GM18505 (cell line): Measurements from ENCODE around the gene NDUFS8.

ENCODE experiments used
- ATAC-seq: cut with Tn5 transposase; IDR thresholded peaks from one replicate; pipeline ENCODE4 v1.9.1; 2021; ENCODE audit not compliant: unreplicated experiment
- POLR2A ChIP-seq: IDR thresholded peaks from 4 replicates; pipeline ENCODE4 v1.6.1; 2011; ENCODE audit warnings: borderline replicate concordance; ENCODE audit not compliant: insufficient read depth, insufficient read length; ENCODE audit errors: extremely low read depth

Gene NDUFS8

DNA sequence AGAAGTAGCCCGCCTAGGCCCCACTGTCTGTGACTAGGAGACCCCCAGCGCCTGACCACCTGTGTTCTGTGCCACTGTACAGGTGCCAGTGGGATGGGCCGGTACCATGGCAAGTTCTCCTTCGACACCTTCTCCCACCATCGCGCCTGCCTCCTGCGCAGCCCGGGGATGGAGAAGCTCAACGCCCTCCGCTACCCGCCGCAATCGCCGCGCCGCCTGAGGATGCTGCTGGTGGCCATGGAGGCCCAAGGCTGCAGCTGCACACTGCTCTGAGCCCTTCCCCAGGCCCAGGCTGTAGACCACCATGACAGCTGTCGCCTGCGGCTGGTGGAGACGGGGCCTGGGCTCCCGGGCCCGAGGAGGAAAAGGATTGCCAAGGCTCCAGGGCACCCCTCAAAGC, 2.8 kb upstream of the NDUFS8 start:
- ATAC-seq, result no peak
- TF ChIP-seq POLR2A, result no peak

DNA sequence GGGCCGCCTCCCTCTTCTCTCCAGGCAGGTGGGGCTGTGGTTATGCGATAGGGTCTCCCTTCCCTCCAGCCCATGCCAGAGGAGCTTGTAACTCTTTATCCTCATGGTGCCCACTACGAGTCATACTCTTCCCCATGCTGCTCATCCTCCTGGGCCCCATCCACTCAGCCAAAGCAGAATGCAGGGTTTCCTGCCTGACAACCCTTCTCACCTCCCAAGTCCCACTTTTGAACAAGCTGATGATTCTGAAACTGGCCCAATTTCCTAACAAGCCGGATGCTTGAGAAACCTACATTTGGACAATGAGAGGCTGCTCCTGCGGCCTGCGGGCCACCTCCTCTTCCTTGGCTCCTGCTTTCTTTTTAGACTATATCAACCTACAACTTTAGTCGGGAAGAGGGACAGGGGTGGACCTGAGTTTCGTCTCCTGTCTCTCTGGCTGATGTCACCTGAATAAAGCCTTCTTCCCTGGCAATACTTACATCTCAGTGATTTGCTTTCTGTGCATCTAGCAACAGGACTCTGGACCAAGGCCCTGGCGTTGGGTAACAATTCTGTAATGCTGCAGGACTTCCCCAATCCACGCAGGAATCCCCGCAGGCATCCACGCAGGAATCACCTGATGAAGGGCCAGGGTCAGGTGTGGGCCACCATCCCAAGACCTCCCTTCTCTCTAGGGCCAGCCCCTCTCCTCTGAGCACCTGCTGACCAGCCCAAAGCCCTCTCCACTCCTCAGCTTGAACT, 1.5 kb upstream of the NDUFS8 start:
- TF ChIP-seq POLR2A, result no peak
- no peak for ATAC-seq

DNA sequence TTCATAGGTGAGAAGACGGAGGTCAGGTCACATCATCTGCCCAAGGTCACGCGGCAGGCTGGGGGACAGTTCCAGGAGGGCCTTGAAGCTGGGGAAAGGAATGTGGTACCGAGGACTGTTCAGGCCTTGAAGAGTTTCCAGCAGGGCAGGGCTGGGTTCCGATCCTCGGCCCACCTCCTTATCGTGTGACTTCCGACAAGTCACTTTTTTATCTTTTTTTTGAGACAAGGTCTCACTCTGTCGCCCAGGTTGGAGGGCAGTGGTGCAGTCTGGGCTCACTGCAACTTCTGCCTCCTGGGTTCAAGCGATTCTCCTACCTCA, 623 bp downstream of the NDUFS8 start:
- no peak for TF ChIP-seq POLR2A
- ATAC-seq, result no peak

DNA sequence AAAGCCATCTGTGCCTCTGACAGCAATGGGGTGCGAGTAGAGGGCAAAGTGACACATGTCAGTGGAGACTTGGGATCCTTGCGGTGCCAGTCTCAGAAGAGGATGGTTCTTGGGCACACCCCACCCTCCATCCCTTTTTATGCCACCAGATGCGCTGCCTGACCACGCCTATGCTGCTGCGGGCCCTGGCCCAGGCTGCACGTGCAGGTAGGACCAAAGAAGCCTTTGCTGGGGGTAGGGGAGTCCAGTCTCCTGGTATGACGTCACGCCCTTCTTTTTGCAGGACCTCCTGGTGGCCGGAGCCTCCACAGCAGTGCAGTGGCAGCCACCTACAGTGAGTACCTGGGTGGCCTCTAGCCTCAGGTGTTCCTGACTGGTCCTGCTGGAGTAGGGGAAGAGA, 1.5 kb downstream of the NDUFS8 start:
- ATAC-seq, result no peak
- TF ChIP-seq POLR2A, result no peak

DNA sequence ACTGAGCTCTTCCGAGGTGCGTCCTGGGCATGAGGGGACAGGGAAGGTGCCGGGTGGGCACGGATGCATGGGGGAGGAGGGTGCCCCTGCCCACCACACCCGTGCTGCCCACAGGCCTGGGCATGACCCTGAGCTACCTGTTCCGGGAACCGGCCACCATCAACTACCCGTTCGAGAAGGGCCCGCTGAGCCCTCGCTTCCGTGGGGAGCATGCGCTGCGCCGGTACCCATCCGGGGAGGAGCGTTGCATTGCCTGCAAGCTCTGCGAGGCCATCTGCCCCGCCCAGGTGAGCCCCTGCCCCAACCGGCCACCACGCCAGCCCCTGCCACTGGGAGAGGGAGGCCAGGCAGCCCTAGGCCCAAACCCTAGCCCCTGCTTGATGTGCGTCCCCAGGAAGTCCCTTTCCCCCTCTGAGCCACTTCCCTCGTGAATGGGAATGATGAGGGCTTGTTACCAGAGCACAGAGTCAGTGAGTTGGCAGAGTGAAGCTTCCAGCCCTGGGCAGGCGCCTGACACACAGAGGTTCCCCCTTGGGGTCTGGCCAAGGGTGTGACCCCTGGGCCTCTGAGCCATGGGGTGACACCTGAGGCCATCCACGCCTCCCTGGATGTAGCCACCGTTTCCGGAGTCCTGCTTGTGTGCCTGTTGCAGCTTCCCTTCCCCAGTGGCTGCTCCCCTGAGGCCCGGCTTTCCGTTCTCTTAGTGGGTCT, 2.7 kb downstream of the NDUFS8 start:
- no peak for ATAC-seq

DNA sequence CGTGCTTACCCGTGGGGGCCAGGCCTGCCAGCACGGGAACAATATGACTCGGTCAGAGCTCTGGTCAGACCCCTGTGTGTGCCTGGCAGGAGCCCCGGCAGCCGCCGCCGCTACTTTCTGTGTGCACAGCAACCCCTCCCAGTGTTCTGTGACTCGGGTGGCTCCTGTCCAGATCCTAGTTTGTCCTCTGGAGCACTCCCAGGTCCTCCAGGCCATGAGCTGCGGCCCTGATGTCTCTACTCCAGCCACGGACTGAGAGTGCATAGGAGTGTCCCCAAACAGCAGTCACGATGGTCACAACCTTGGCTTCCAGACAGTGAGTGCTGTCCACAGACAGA, 3.2 kb downstream of the NDUFS8 start:
- ATAC-seq, result no peak
- no peak for TF ChIP-seq POLR2A

More for the DNA sequence above, 2.7 kb downstream of the NDUFS8 start:
- TF ChIP-seq POLR2A, result no peak

DNA sequence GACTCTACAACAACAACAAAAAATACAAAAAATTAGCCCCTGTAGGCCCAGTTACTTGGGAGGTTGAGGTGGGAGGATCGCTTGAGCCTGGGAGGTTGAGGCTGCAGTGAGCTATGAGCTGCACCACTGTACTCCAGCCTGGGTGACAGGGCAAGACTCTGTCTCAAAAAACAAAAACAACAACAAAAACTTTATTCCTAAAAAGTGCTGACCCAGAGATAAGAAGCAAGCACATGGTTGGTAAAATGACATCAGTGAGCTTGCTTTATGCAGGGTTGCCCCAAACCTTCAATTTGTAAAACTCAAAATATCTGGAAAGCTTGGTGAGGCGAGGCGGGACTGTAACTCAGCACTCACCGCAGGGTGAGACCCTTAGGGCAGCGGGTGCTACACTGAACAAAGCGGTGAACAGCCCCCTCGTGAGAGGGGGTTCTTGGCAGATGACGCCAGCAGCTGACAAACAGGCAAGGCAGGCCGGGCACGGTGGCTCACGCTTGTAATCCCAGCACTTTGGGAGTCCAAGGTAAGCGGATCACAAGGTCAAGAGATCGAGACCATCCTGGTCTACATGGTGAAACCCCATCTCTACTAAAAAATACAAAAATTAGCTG, 4.9 kb downstream of the NDUFS8 start:
- no peak for ATAC-seq
- no peak for TF ChIP-seq POLR2A

DNA sequence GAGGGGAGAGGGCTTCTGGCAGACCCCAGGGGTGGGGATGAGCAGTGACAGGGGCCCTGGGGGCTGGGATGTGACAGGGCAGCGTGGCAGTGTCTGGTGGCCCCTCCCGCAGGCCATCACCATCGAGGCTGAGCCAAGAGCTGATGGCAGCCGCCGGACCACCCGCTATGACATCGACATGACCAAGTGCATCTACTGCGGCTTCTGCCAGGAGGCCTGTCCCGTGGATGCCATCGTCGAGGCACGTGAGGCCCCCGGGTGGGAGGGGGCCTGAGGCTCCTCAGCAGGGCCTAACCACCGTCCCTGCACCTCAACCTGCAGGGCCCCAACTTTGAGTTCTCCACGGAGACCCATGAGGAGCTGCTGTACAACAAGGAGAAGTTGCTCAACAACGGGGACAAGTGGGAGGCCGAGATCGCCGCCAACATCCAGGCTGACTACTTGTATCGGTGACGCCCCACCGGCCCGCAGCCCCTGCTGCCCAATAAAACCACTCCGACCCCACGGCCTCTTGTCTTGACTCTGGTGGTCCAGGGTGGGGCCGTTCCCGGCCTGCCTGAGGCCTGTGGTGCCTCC, 5.7 kb downstream of the NDUFS8 start:
- TF ChIP-seq POLR2A, result no peak
- ATAC-seq, result no peak

DNA sequence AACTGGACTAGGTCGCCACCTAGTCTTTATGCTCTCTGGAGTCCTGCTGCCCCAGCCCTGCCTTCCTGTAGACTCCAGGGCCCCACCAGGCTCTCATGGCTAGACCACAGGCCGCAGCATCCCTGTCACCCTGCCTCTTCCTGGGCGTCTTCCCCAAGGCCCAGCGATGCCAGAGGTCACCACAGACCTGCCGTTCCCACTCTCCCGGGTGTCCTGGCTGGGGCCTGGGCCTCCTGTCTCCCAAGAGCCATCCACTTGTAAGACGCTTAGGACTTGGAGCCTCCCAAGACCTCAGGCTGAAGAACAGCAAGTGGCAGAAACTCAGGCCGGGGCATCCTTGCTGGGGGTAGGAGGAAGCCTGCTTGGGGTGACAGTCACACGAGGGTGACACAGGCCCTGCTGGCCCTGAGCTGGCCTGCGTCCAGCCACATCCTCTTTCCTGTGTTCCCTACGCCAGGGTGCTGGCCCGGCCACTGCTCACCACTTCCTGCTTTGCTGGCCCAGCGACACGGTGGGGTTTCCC, 6.3 kb downstream of the NDUFS8 start:
- no peak for TF ChIP-seq POLR2A

DNA sequence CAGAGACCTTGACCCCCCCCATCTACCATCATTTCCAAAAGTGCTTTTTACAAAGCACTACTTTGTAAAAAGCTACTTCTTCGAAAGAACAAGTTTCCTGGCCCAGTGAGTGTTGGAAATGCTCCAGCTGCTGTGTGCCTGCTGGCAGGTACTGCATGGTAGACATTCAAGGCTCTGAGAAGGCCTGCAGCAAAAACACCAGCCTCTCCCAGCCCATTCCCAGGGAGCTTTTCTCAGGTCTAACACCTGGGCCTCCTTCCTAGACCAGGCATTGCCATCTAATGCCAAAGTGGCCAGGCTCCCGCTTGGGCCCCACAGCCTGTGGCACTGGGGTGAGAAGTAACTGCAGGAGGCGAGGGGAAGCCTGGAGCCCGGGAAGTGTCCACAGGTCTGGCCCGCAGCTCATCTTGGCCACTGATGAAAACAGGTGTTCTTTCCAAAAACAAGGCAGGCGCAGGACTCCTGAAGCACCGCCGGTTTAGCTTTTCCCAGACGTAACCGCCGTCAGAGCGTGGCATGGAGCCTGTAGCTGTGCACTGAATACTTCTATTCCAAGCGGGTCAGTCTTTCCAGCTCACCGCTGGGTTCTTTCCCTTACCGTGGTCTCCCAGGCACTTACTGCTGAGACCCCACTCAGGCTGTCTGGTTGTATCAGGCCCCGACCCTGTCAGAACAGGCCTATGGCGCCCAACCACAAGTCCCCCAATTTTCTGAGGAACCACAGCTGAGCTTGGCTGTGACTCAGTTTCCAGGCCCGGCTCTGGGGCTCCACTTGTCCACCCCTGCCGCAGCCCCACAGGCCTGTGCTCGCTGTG, 7.1 kb downstream of the NDUFS8 start:
- TF ChIP-seq POLR2A, result no peak
- ATAC-seq, result no peak

More for the DNA sequence above, 6.3 kb downstream of the NDUFS8 start:
- no peak for ATAC-seq

DNA sequence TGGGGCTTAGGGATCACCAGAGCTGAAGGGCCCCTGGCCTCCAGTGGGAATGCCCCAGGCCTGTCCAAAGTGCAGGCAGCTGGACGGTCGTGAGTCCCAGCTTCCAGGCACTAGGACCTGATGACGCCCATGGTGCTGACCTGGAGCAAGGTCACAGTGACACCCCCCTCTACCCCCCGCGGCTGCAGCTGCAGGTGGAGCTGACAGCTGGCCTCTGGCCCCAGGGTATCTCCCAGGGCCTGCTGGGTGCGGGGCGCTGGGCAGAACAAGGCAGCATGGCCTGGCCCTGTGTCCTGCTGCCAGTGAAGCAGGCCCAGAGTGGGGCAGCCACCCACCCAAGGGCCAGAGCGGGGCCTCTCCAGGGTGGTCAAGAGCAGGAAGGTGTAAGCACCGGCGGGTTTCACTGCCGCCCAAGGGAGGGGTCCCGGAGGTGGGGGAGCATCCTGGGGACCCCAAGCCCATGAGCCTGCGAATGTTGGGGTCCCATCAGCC, 7.8 kb downstream of the NDUFS8 start:
- no peak for ATAC-seq
- no peak for TF ChIP-seq POLR2A

DNA sequence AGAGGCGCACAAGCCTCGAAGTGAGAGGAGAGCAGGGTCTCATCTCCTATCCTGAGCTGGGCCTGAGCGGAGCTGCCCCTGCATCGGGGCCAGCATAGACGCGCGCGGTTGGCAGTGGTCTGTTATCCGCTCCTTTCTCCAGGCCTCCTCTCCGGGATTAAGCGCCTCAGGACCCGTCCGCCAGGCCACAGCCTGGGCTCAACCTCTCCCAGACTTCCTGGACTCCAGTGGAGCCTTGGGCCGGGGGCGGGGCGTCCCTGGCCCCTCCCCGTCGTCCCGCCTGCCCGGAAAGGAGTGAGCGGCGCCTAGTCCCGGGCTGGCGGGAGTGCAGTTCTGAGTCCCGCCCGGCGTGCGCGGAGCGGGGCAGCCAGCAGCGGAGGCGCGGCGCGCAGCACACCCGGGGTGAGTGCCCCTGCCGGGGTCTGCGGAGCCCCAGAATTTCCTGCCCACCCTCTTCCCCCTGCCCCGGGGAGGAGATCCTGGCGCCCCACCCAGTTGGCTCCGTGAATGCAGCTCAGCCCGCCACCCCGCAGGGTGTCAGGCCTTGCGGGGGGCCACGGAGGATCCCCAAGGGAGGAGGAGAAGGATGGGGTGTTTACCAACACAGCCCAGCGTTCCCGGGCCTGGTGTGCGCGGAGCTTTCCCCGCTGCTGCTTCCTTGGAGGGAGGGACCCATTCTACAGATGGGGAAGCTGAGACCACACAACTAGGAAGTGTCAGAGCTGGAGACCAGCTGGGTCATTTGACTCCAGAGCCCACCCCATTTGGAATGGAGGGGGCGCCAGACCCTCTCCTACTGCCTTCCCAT, 8.4 kb downstream of the NDUFS8 start, which contains the start of gene TCIRG1:
TSS of gene TCIRG1 (plus strand) at position 308 of the 808 bp plus-strand sequence. CDS start 2,247 bp downstream, outside the sequence.
- ATAC-seq, result no peak
- TF ChIP-seq POLR2A, result peak; percentile 90
